Stimulated activated CD8-positive, alpha-beta memory T cell treated with anti-CD3 and anti-CD28 coated beads, Interleukin-12 subunit alpha, Interleukin-12 subunit beta, amount 100 ng/mL, for 24 hours (primary cell): Measurements from ENCODE around the gene CABP1.
"Not testable (repeated sequence)": the region's sequence is repeated elsewhere in the genome, so short reads cannot be mapped to it uniquely, and the experiment has no call there.

ENCODE experiments used
- DNase-seq: peaks from one replicate; pipeline ENCODE4 v3.0.0-alpha.2; 2020; ENCODE audit errors: extremely low read depth

The CABP1 gene

DNA sequence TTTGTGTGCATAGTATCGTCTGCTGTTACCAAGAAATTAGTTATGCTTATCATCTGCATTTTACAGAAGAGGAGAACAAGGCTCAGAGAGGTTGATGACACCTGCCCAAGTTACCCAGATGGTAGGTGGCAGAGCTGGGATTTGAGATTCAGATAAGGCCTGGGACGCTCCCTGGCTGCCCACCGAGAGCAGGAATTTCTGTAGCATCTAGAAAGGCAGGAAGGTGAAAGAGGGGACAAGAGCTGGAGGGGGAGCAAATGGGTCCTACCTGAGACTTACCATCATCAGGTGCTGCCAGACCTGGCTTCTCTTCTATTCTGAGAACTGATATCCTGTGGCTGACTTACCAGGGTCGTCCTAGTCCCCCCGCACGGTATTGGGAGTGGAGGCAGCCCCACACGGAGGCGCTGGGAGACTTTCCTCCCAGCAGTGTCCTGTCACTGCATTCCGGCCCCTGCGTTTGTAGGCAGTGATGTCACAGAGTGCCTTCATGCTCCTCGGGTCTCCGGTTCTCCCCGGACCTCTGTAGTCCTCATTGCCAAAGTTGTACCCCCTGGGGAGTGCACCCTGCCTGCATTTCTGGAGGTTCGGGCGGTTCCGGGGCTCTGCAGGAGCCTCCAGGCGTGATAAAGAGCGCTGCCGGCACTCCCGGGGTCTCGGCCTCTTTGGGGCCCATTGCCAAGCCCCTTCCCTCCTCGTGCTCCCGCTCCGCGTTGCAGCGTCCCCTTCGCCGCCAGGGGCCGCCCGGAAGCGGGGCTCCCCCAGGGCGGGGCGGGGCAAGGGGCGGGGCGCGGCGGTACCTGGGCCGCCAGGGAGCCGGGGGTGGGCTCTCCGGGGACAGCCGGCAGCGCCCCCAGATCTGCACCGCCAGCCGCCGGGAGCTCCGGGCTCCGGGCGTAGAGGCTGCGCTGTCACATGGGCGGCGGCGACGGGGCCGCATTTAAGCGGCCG is at the start of gene CABP1:
Gene CABP1 (plus strand): TSS at position 856 of the 951 bp plus-strand sequence. CDS start 60 bp downstream, at position 916.
- DNase-seq = peak; percentile 55

DNA sequence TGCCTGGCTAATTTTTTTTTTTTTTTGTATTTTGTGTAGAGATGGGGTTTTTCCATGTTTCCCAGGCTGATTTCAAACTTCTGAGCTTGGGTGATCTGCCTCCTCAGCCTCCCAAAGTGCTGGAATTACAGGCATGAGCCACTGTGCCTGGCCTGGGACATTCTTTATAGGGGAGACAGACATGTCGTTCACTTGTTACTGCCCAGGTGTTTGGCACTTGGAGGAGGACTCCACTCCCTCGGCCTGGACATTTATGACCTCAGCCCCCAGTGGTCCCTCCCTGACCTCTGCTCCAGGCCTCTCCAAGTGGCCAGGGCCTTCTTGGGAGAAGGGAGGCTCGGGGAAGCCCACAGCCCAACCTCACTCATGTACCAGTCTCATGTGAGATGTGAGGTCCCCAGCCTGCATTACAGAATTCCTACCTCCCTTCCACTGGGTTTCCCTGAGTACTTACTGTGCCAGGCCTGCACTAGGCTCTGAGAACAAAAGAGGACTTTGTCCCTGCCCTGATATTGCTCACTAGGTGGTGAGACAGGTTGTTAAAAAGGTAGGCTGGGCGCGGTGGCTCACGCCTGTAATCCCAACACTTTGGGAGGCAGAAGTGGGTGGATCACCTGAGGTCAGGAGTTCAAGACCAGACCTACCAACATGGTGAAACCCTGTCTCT is 49.6 kb upstream of the CABP1 start:
- no peak for DNase-seq

DNA sequence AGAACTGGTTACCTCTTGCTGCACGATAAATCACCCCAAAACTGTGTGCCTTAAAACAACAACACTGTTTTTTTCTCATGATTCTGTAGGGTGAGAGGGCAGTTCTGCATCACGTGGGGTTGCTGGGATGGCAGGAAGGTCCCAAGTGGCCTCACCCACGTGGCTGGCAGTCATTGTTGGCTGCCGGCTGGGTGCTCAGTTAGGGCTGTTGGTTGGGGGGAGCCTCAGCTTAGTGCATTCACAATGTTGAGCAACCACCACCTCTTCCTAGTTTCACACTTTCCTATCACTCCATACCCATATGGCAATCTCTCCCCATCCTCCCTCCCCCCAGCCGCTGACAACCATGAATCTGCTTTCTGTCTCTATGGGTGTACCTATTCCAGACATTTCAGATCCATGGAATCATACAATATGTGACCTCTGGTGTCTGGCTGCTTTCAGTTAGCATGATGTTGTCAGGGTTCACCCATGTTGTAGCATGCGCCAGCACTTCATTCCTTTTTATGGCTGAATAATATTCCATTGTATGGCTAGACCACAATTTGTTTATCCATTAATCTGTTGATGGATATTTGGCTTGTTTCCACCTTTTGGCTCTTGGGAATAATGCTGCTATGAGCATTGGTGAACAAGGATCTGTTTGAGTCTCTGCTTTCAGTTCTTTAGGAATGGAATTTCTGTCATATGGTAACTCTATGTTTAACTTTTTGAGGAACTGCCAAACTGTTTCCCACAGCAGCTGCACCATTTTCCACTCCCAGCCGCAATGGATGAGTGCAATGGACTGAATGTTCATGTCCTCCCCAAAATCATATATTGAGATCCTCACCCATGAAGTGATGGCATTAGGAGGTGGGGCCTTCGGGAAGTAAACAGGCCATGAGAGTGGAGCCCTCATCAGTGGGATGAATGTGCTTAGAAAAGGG is 48.0 kb upstream of the CABP1 start:
- no peak for DNase-seq

DNA sequence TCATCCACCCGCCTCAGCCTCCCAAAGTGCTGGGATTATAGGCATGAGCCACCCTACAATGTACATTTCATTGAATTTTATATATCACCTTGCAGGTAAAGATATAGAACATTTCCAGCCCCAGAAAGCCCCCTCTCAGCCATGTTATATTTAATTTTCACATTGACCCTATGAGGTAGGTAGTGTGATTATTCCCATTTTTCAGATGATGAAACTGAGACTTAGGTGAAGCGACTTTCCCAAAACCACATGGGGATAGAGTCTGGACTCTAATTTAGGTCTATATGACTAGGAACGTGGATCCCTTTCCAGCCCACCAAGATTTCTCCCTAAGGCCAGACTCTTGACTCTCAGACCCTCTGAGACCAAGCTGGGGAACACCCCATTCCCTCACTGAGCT is 43.5 kb upstream of the CABP1 start:
- DNase-seq = no peak

DNA sequence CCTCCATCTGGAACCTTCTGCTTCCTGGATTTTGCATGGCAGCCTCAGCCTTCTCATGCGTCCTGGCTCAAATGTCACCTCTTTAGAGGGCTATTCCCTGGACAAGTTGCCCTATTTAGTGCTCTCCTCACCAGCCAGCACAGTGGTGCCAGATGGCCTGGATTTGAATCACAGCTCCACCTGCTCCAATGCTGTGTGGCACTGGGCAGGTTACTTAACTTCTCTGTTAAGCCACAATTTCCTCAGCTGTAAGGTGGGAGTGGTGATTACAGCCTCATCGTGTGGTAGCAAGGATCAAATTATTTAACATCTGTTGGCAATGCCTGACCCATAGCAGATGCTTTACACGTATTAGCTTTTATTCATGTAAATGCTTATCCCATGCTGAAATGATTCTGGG is 42.6 kb upstream of the CABP1 start:
- DNase-seq = no peak

DNA sequence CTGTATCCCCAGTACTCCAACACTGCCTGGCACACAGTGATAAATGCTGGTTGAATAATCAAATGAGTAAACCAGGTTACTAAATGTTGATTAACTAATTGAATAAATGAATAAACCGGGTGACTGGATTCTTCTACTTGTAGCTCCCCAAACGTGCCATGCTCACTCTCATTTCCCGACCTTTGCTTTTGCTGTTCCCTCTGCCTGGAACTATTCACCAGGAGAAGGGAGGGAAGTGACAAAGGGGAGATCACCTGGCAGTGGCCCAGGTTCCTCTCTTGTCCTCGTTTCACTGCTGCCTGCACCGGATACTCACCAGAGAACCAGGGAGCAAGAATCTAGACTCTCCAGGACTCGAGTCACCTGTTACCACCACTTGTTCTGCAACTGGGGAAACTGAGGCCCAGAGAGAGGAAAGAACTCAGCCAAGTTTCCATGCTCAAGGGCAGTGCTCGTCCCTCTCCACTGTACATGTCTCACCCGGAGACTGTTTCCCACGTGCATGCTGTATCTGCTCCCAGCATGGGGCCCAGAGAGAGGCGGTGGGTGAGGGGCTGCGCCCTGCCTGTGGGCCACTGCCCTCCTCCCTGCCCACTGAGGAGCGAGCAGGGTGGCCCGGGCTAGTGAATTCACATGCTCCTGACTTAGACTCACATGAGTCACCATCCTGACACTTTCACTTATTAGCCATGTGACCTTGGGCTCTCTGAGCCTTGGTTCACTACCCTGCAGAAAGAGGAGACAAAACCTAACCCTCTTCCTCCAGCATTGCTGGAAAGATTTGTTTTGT is 41.6 kb upstream of the CABP1 start:
- no peak for DNase-seq

DNA sequence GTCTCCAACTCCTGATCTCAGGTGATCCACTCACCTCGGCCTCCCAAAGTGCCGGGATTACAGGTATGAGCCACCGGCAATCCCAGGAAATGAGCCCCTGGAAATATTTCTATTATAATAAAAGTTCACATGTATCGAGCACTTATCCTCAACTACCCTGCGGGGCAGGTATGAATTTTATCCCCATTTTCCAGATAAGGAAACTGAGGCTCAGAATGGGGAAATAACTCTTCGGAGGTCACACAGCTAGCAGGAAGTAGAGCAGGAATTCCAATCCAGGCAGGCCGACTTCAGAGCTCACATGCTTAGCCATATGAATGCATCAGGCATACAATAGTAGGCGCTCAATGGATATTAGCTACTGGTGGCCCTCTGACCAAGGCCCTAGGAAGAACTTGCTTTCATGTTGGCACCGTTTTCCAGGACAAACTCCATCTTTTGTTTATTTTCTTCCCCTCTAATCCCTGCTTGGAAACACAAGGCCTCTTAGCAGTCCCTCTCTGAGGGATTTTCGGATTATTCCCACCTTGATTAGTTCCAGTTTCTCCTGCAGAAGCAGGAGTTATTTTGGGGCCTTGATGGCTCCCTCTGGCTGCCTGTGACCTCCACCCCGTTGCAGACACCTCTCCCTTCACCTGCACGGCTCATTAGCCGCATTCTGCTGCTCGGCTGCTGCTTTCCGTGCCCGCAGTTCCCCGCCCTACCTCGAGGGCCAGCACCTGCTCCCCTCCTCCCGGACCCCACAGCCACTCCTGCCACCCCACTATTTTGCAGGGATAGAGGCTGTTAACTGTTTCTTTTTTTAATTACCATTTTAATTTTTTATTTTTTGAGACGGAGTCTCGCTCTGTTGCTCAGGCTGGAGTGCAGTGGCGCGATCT is 40.5 kb upstream of the CABP1 start:
- no peak for DNase-seq

DNA sequence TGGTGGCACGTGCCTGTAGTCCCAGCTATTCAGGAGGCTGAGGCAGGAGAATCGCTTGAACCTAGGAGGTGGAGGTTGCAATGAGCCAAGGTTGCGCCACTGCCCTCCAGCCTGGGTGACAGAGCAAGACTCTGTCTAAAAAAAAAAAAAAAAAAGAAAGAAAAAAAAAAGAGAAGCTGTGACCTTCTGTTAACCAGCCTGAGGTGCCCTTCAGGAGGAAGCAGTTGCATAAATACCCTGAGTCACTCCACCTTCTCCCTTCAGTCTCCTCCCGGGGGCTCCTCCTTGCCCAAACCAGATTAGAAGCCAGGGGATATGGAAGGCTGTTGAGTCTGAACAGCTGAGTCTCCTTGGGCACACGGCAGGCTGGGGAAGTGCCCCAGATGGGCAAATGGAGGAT is 38.0 kb upstream of the CABP1 start:
- not testable (repeated sequence) for DNase-seq

DNA sequence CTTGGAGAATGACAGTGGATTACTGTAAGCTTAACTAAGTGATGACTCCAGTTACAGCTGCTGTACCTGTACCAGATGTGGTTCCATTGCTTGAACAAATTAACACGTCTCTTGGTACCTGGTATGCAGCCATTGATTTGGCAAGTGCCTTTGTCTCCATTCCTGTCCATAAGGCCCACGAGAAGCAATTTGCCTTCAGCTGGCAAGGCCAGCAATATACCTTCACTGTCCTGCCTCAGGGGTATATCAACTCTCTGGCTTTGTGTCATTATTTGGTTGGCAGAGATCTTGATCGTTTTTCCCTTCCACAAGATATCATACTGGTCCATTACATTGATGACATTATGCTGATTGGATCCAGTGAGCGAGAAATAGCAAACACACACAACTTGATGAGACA is 29.9 kb upstream of the CABP1 start:
- DNase-seq = no peak

DNA sequence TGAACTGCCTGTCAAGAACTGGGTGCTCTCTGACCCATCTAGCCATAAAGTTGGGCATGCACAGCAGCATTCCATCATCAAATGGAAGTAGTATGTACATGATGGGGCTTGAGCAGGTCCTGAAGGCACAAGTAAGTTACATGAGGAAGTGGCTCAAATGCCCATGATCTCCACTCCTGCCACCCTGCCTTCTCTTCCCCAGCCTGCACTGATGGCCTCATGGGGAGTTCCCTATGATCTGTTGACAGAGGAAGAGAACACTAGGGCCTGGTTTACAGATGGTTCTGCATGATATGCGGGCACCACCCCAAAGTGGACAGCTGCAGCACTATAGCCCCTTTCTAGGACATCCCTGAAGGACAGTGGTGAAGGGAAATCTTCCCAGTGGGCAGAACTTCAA is 28.9 kb upstream of the CABP1 start:
- DNase-seq = not testable (repeated sequence)

DNA sequence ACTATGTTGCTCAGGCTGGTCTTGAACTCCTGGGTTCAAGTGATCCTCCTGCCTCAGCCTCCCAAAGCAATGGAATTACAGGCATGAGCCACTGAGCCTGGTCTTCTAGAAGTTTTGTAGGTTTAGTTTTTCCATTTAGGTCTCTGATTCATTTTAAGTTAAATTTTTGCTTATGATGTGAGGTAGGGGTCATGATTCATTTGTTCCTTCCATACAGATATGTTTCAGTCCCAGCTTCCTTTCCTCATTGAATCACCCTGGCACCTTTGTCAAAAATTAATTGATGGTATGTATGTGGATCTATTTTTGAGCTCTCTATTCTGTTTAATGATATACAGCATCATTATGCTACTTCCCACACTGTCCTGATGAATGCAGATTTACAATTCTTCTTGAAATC is 25.6 kb upstream of the CABP1 start:
- DNase-seq = no peak

DNA sequence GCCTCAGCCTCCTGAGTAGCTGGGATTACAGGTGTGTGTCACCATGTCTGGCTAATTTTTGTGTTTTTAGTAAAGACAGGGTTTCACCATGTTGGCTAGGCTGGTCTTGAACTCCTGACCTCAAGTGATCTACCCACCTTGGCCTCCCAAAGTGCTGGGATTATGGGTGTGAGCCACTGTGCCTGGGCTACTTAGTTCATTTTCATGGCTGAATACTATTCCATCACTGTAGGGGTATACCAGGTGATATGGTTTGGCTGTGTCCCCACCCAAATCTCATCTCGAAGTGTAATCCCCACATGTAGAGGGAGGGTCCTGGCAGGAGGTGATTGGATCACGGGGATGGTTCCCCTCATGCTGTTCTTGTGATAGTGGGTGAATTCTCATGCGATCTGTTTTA is 23.2 kb upstream of the CABP1 start:
- not testable (repeated sequence) for DNase-seq

DNA sequence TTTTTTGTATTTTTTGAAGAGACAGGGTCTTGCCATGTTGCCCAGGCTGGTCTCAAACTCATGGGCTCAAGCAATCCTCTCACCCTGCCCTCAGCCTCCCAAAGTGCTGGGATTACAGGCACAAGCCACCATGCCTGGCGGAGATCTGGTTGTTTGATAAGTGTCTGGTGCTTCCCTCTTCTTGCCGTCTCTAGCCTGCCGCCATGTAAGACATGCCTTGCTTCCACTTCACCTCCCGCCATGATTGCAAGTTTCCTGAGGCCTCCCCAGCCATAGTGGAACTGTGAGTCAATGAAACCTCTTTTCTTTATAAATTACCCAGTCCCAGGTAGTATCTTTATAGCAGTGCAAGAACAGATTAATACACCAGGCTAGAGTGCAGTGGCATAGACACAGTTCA is 22.7 kb upstream of the CABP1 start:
- not testable (repeated sequence) for DNase-seq

DNA sequence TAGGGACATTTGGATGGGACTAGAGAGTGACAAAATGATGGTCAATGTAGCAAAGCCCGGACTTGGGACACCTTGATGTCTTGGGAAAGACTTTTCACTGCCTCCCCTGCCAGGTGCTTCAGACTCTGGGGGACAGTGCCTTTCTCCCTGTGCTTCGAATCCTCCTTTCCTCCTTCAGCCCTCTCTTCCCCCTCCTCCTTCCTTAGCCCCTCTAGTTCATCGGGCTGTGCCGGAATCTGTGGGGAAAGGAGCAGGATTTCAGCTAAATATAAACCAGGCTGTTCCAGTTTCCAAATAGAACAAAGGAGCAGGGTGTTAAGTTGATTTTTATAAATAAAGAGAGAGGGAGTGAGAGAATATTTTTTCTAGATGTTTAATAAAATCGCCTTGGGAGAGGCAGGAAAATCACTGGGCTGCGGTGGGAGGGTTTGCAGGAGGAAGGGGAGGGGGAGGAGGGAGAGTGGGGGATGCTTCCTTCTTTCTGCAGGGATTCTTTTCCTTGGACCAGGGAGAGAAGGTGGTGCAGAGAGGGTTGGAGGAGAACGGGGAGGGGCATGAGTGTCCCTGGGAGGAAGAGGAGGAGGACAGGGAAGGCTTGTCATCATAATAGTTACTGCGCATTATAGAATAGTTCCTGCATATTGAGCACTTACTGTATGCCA is 21.3 kb upstream of the CABP1 start:
- no peak for DNase-seq

DNA sequence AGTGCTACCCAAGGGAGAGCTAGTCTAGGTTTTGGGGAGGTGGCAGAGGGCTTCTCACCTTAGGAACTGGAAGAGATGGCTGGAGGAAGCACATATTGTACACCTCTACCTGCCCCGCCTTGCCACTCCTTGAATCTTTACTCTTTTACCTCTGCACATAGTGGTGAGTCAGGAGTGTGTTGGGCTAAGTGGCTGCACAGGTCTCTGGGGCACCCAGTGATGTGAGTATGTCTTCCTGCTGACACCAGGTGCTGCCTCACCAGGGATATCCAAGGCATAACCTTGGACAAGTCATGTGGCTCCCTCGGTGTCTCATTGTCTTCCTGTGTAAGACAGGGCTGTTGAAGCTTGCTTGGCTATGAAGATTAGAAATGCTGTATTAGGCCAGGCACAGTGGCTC is 19.8 kb upstream of the CABP1 start:
- no peak for DNase-seq

DNA sequence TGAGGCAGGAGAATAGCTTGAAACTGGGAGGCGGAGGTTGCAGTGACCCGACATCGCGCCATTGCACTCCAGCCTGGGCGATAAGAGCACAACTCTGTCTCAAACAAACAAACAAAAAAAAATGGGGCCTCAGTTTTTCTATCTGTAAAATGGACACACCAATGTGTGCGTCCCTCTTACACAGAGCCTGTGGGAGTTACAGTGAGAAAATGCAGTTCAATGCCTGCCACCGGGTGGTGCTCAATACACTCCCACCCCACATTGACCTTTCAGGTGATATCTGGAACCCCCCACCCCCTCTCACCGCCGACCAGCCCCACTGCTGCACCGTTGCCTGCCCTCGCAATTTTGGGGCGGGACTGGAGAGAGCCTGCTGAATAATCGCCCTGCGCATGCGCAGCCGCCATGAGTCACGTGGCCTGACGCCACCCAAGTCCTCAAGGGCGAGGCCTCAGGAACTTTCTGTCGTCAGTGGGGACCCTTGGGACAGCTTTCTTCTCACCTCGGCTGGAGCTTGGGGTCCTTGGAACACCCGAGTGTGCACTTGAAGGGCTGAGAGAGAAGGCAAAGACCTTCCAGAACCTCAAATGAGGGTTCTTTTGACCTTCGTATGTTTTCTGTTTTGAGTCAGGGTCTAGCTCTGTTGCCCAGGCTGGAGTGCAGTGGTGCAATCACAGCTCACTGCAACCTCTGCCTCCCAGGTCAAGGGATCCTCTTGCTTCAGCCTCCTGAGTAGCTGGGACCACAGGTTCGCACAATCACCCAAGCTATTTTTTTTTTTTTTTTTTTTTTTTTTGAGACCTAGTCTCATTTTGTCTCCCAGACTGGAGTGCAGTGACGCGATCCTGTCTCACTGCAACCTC is 14.6 kb upstream of the CABP1 start:
- no peak for DNase-seq

DNA sequence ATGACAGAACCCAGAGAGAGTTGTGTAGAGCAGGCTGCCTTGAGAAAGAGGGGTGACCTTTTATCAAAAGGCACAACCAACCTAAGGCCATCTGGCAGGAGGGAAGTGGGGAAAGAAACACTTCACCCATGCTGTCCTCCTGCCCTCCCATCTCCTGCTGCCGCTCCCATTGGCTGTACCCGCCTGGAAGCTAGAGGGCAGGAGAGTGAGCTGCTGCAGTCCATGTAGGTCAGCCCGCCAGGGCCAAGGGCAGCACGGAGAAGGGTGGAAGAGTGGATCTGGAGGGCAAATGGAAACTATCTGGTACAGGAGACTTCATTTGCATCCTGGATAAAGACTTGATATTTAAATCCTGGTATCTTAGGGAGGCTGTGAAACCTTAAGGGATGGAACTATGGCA is 11.5 kb upstream of the CABP1 start:
- no peak for DNase-seq

DNA sequence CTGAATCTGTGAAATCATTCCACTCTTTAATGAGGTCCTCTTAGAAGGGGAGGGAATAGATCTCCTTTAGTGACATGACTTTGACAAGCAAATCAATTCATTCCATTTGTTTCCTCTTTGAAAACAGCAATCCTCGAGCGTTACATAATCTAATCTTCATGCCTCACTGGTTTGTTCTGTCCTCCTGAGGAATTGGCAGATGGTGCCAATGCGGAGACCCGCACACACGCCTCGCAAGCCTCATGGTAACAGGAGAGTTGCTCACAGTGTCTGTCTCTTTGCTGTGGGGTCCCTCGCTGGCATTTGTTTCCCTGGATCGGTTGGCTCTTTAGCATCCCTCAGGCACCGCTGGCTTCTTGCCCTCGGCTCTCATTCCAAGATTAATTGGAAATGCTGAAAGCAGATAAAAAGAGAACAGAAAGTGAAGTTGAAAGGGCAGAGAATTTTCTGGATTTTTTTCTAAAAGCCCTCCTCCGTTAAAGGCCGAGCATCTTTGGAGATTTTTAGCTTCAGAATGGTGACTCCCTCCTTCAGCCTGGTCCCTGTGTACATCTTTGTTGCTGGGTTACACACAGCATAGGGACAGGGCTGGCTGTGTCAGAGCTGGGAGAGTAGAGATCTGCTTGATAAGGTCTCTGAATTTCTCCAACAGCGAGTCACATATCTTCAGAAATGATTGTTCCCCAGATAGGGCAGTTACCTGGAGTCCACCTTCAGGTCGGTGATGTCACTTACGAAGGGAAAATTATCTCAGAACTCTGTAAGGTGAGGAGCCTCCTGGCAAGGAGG is 10.1 kb upstream of the CABP1 start:
- no peak for DNase-seq
